Naive thymus-derived CD4-positive, alpha-beta T cell (primary cell): ENCODE measurements around the gene NPAS3. TPM values are rescaled to one million over a fixed set of nuclear protein-coding genes. Genes with fewer than 3 reads are reported as not detected.

ENCODE experiments used
- ATAC-seq: fragments of 150-1000 bp; cut with Tn5 transposase; 2 replicates; pipeline ENCODE4 v1.10.0; 2021; ENCODE audit warnings: mild to moderate bottlenecking, moderate library complexity
- CTCF ChIA-PET: fragments of 350-600 bp; sonication (Branson Sonifier 250); formaldehyde crosslinking; loops from one replicate; lab custom pipeline; 2021; ENCODE audit warnings: antibody characterized with exemption; lab: Charles Lee
- POLR2A ChIA-PET: fragments of 350-600 bp; sonication (Branson Sonifier 250); formaldehyde crosslinking; loops from one replicate; lab custom pipeline; 2021; ENCODE audit warnings: antibody characterized with exemption, inconsistent platforms; lab: Charles Lee
- DNase-seq, 9 donors: peaks; one replicate each; pipeline versions ENCODE4 v3.0.0 to v3.0.0-alpha.2; 2020 to 2022; ENCODE audit warnings: mixed read lengths in 1 of 9
- H3K27ac ChIP-seq: one replicate; pipeline ENCODE4 v1.7.0; 2013; ENCODE audit warnings: mild to moderate bottlenecking, low read depth, low read length, moderate library complexity
- H3K27me3 ChIP-seq, 2 donors: one replicate each; pipeline ENCODE4 v1.7.0; 2013; ENCODE audit warnings: low read length in 2 of 2, mild to moderate bottlenecking in 2 of 2, moderate library complexity in 2 of 2; ENCODE audit not compliant: control insufficient read depth in 2 of 2, insufficient read depth in 2 of 2
- H3K36me3 ChIP-seq, 3 experiments: 1 replicate in 2 of 3; 2 replicates in 1 of 3; pipeline ENCODE4 v1.7.0; 2013; ENCODE audit warnings: low read length in 3 of 3, mild to moderate bottlenecking in 3 of 3, moderate library complexity in 1 of 3; ENCODE audit not compliant: insufficient read depth in 3 of 3, control insufficient read depth in 2 of 3
- H3K4me1 ChIP-seq, 2 donors: one replicate each; pipeline ENCODE4 v1.7.0; 2013; ENCODE audit warnings: low read length in 2 of 2, mild to moderate bottlenecking in 2 of 2, moderate library complexity in 1 of 2; ENCODE audit not compliant: control insufficient read depth in 2 of 2, insufficient read depth in 2 of 2
- H3K4me3 ChIP-seq: 2 replicates; pipeline ENCODE4 v1.7.0; 2013; ENCODE audit warnings: mild to moderate bottlenecking, low read length
- H3K9me3 ChIP-seq, 3 experiments: 1 replicate in 2 of 3; 2 replicates in 1 of 3; pipeline ENCODE4 v1.7.0; 2013; ENCODE audit warnings: low read length in 3 of 3; ENCODE audit not compliant: control insufficient read depth in 2 of 3
- H3K27ac Mint-ChIP-seq, 9 donors: one replicate each; pipeline ENCODE4 v1.8.0; 2020 to 2022; ENCODE audit warnings: mixed read lengths in 9 of 9, mild to moderate bottlenecking in 8 of 9, moderate library complexity in 5 of 9, inconsistent platforms in 2 of 9
- H3K27me3 Mint-ChIP-seq, 5 donors: one replicate each; pipeline ENCODE4 v1.8.0; 2021 to 2022; ENCODE audit warnings: mixed read lengths in 5 of 5, mild to moderate bottlenecking in 1 of 5
- H3K36me3 Mint-ChIP-seq, 5 donors: one replicate each; pipeline ENCODE4 v1.8.0; 2020 to 2022; ENCODE audit warnings: mixed read lengths in 5 of 5, mild to moderate bottlenecking in 3 of 5, inconsistent platforms in 1 of 5
- H3K4me1 Mint-ChIP-seq, 7 donors: one replicate each; pipeline ENCODE4 v1.8.0; 2020 to 2022; ENCODE audit warnings: mixed read lengths in 7 of 7, mild to moderate bottlenecking in 3 of 7, inconsistent platforms in 1 of 7
- H3K4me3 Mint-ChIP-seq, 10 donors: one replicate each; pipeline ENCODE4 v1.8.0; 2020 to 2022; ENCODE audit warnings: mild to moderate bottlenecking in 10 of 10, mixed read lengths in 10 of 10, moderate library complexity in 6 of 10, inconsistent platforms in 2 of 10
- H3K9me3 Mint-ChIP-seq, 11 donors: one replicate each; pipeline ENCODE4 v1.8.0; 2020 to 2022; ENCODE audit warnings: mixed read lengths in 11 of 11, mild to moderate bottlenecking in 4 of 11, inconsistent platforms in 1 of 11, moderate library complexity in 1 of 11
- intact Hi-C, 2 donors: fragments of 100-400 bp; cut with micrococcal nuclease; formaldehyde crosslinking; loops; one replicate each; pipeline ENCODE4 v1.15.1; 2023
- polyA plus RNA-seq, 2 donors: library from polyadenylated mRNA; unstranded; fragments of 300-500 nt; fragmentation: Illumina TruSeq; gene quantifications; one replicate each; pipeline ENCODE4 v1.2.3, GENCODE V29; 2021
- total RNA-seq, 6 experiments: library from RNA in 5 of 6; stranded (reverse) in 5 of 6; gene quantifications; 1 replicate in 5 of 6; 2 replicates in 1 of 6; pipeline ENCODE4 v1.2.3 and lab custom pipeline; 2021 to 2026

The NPAS3 gene
- total and polyA plus RNA-seq, 7 experiments from 2014 or later = not detected

GRCh38 chr14:33567023-33567728 lies 628.5 kb downstream of the NPAS3 start:
- intact Hi-C loops = no loop called here
- no peak for DNase-seq
- no peak overlapping the region for H3K4me3 ChIP-seq
- ChIA-PET POLR2A (no interaction called here), CTCF (no interaction called here)
- Mint-ChIP-seq H3K4me3 (no peak overlapping the region), H3K9me3 (no peaks in the 10 kb centered on the region), H3K27ac (no peak overlapping the region), H3K4me1 (no peaks in the 10 kb centered on the region), H3K36me3 (no peaks in the 10 kb centered on the region), H3K27me3 (peaks cover 0 to 7% (median 0%) of the 10 kb centered on the region in 5 donors)
- H3K27me3 ChIP-seq = no peaks in the 10 kb centered on the region
- no peak overlapping the region for H3K27ac ChIP-seq
- no peaks in the 10 kb centered on the region for H3K4me1 ChIP-seq
- H3K9me3 ChIP-seq = no peaks in the 10 kb centered on the region
- no peaks in the 10 kb centered on the region for H3K36me3 ChIP-seq
- ATAC-seq = no peak

DNA sequence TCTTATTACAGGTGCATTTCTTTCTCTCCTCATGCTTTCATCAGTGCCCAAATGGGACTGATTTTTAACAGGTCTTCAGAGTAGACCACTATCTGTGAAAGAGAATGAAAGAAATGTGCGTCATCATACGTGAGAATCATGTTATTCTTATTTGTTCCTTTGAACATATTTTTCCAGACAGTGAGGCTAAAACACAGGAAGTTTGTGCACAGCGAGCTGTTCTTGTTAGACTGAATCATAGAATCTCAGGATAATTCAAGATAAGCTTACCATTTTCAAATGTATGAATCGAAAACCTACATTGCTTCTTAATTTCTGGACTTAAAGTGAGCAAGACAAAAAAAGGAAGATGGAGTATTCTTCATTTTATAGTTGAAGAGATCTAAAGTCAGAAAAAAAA lies 629.1 kb downstream of the NPAS3 start:
- Histone ChIP-seq H3K4me1 (no peaks in the 10 kb centered on the region), H3K36me3 (no peaks in the 10 kb centered on the region), H3K27me3 (no peaks in the 10 kb centered on the region), H3K4me3 (no peak overlapping the region), H3K9me3 (no peaks in the 10 kb centered on the region), H3K27ac (no peak overlapping the region)
- ChIA-PET CTCF (no interaction called here), POLR2A (no interaction called here)
- Mint-ChIP-seq H3K27me3 (peaks cover 0 to 7% (median 0%) of the 10 kb centered on the region in 5 donors), H3K27ac (no peak overlapping the region), H3K4me1 (no peaks in the 10 kb centered on the region), H3K36me3 (no peaks in the 10 kb centered on the region), H3K4me3 (no peak overlapping the region), H3K9me3 (no peaks in the 10 kb centered on the region)
- DNase-seq (no peak), ATAC-seq (no peak)
- intact Hi-C loops = no loop called here

DNA sequence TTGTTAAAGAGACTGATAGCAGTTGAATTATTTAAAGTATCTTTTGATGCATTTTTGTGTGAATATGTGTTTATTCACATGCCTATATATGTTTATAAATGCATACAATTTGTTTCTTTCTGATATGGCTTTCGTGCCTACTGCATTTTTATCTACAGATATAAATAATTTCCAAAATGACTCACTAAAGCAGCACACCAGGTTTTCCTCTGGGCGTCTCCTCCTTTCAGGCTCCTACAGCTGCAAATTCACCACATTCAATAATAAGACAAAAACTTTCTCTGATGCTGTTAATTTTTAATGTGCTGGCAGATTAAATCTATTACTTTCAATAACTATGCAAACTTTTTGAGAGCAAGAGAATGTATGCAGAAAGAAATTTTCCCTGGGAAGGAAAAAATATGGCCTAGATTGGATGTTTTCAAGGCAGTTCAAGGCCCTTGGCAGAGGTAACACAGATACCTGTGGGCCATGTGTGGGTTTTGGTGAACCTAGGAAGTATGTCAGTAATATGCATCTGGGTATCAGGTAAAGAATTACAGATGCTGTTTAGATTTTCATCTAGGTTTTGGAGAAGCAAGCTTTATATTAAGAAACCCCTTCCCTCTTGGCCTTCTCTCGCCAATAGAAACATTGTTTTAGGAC lies 630.4 kb downstream of the NPAS3 start:
- Histone ChIP-seq H3K27ac (no peak overlapping the region), H3K4me3 (no peak overlapping the region), H3K4me1 (no peaks in the 10 kb centered on the region), H3K27me3 (no peaks in the 10 kb centered on the region), H3K36me3 (no peaks in the 10 kb centered on the region), H3K9me3 (no peaks in the 10 kb centered on the region)
- H3K36me3 Mint-ChIP-seq = no peaks in the 10 kb centered on the region
- H3K4me3 Mint-ChIP-seq = no peak overlapping the region
- H3K27ac Mint-ChIP-seq = no peak overlapping the region
- ATAC-seq (no peak), DNase-seq (no peak)
- H3K9me3 Mint-ChIP-seq = peaks cover 0 to 9% (median 0%) of the 10 kb centered on the region in 11 donors
- ChIA-PET CTCF (no interaction called here), POLR2A (no interaction called here)
- no peaks in the 10 kb centered on the region for H3K4me1 Mint-ChIP-seq
- H3K27me3 Mint-ChIP-seq = peaks cover 0 to 7% (median 0%) of the 10 kb centered on the region in 5 donors
- intact Hi-C loops = no loop called here

GRCh38 chr14:33569821-33570687 lies 631.4 kb downstream of the NPAS3 start:
- H3K27me3 ChIP-seq = no peaks in the 10 kb centered on the region
- ChIA-PET POLR2A (no interaction called here), CTCF (interaction anchor here (0.7 kb wide), 1 partner anchor 451 kb away, joined by 3 read pairs; no protein-coding TSS in a partner anchor)
- no peaks in the 10 kb centered on the region for H3K4me1 Mint-ChIP-seq
- H3K9me3 Mint-ChIP-seq = peaks cover 0 to 11% (median 0%) of the 10 kb centered on the region in 11 donors
- no peak overlapping the region for H3K4me3 ChIP-seq
- no peaks in the 10 kb centered on the region for H3K36me3 ChIP-seq
- DNase-seq (no peak), ATAC-seq (no peak)
- H3K4me1 ChIP-seq = no peaks in the 10 kb centered on the region
- no peak overlapping the region for H3K4me3 Mint-ChIP-seq
- H3K27ac ChIP-seq = no peak overlapping the region
- peaks cover 0 to 7% (median 0%) of the 10 kb centered on the region in 5 donors for H3K27me3 Mint-ChIP-seq
- intact Hi-C loops = no loop called here
- H3K36me3 Mint-ChIP-seq = no peaks in the 10 kb centered on the region
- H3K9me3 ChIP-seq = no peaks in the 10 kb centered on the region
- no peak overlapping the region for H3K27ac Mint-ChIP-seq

DNA sequence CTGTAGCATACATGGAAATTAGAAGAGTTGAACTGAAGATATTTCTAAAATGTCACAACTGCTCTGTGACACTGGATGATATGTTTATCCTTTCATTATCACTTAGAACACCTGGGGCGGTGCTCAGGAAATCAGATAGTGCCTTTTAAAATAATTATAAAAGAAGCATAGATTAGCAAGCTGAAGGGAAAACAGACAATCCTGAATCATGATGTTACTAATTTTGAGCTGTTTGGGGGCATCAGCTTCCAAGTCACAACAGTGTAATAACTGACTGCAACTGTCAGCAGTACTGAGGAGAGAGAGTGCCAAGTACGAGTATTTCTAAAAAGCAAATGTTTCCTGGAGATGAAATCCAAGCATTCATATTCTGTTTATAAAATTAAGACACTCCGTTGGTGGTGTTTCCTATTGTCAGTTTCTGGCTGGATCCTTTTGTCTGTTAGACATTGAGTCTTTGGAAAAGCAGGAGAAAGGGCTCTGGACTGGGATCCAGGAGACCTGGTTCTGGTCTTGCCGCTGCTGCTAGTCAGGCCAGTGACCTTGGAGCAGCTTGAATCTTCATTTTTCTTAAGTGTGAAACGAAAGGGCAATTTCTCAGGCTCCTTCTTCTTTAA lies 632.1 kb downstream of the NPAS3 start:
- H3K4me1 ChIP-seq = no peaks in the 10 kb centered on the region
- ChIA-PET POLR2A (no interaction called here), CTCF (interaction anchor here (0.7 kb wide), 1 partner anchor 452 kb away, joined by 3 read pairs; no protein-coding TSS in a partner anchor)
- no peaks in the 10 kb centered on the region for H3K36me3 ChIP-seq
- intact Hi-C loops = no loop called here
- no peak overlapping the region for H3K4me3 Mint-ChIP-seq
- H3K4me3 ChIP-seq = no peak overlapping the region
- H3K27ac ChIP-seq = no peak overlapping the region
- no peak overlapping the region for H3K27ac Mint-ChIP-seq
- no peaks in the 10 kb centered on the region for H3K9me3 ChIP-seq
- H3K27me3 ChIP-seq = no peaks in the 10 kb centered on the region
- H3K27me3 Mint-ChIP-seq = peaks cover 0 to 7% (median 0%) of the 10 kb centered on the region in 5 donors
- no peak for ATAC-seq
- H3K9me3 Mint-ChIP-seq = peaks cover 0 to 11% (median 0%) of the 10 kb centered on the region in 11 donors
- H3K36me3 Mint-ChIP-seq = no peaks in the 10 kb centered on the region
- no peaks in the 10 kb centered on the region for H3K4me1 Mint-ChIP-seq
- no peak for DNase-seq

DNA sequence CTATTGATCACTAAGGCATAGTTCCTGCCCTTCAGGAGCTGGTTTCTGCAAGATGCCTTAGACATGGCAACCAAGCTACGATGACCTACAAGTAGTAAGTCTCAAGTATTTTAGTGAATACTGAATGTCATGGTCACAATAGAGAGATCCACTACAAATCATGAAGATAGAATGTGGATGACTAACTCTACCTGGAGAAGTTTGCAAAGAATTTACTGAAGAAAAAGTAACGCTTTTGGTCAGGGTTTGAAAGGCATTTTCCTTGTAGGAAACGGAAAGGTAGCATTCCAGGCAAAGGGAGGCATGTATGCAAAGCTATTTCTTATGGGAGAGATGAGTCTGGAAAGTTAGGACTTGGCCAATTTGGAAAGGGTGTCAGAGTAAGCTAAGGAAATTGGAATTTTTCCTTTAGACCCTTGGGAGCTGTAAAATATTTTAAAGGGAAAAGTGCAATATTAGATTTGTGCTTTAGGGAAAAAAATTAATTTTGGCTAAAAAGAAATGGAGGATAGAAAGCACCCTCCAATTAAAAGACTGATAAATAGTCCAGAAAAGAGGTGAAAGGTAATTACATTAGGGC lies 634.7 kb downstream of the NPAS3 start:
- Histone ChIP-seq H3K36me3 (no peaks in the 10 kb centered on the region), H3K4me1 (no peaks in the 10 kb centered on the region), H3K27me3 (no peaks in the 10 kb centered on the region), H3K9me3 (no peaks in the 10 kb centered on the region), H3K4me3 (no peak overlapping the region), H3K27ac (no peak overlapping the region)
- DNase-seq (no peak), ATAC-seq (no peak)
- intact Hi-C loops = no loop called here
- ChIA-PET POLR2A (no interaction called here), CTCF (no interaction called here)
- Mint-ChIP-seq H3K27me3 (peaks cover 0 to 4% (median 0%) of the 10 kb centered on the region in 5 donors), H3K9me3 (peaks cover 0 to 11% (median 1%) of the 10 kb centered on the region in 11 donors), H3K36me3 (no peaks in the 10 kb centered on the region), H3K27ac (no peak overlapping the region), H3K4me3 (no peak overlapping the region), H3K4me1 (no peaks in the 10 kb centered on the region)
